ENCODE measurements around the gene ESR2.
"Not testable (repeated sequence)": the region's sequence is repeated elsewhere in the genome, so short reads cannot be mapped to it uniquely, and the experiment has no call there.

The ESR2 gene

DNA sequence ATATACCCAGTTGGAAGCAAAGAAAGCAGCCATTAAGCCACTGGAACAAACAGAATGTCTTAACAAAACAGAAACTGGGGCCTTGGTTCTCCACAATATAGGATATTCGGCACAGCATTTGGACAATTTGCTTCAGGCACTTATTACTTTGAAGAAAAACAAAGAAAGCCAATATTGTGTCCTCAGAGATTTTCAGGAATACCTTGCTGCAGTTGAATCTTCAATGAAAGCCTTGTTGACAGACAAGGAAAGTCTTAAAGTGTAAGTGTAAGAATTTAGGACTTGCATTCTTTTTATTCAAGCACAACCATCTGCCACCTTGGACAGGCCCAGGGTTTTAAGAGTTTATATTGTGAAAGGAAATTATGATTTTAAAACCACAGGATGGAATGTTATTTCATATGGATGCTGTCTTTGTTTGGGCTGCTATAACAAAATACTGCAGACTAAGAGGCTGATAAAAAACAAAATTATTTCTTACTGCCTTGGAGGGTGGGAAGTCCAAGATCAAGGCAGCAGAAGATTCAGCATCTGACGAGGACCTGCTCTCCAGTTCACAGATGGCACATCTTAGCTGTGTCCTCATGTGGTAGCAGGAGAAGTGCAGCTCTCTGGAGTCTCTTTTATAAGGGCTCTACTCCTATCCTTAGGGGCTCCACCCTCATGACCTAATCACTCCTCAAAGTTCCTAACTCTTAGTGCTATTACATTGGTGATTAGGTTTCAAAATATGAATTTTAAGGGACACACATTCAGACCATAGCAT, 244.4 kb downstream of the ESR2 start:
- Histone ChIP-seq H3K4me1 (ENCODE audit: low read depth, poor library complexity, severe bottlenecking) (no peaks in the 10 kb centered on the region), H2AFZ (ENCODE audit: low read depth) (no peak overlapping the region), H3K4me3 (IDR thresholded peaks at IDR 0.05; ENCODE audit: insufficient read depth, low read depth, low read length) (no peak overlapping the region), H3K27me3 (ENCODE audit: insufficient read depth, low read depth) (no peaks in the 10 kb centered on the region), H3K79me2 (ENCODE audit: insufficient read depth, low read depth) (no peaks in the 10 kb centered on the region), H3K27ac (no peak overlapping the region), H3K9ac (no peak overlapping the region), H3K4me2 (no peak overlapping the region), H3K36me3 (ENCODE audit: insufficient read depth) (no peaks in the 10 kb centered on the region), H4K20me1 (ENCODE audit: insufficient read depth) (no peaks in the 10 kb centered on the region)
- TF ChIP-seq, protein P1, sequence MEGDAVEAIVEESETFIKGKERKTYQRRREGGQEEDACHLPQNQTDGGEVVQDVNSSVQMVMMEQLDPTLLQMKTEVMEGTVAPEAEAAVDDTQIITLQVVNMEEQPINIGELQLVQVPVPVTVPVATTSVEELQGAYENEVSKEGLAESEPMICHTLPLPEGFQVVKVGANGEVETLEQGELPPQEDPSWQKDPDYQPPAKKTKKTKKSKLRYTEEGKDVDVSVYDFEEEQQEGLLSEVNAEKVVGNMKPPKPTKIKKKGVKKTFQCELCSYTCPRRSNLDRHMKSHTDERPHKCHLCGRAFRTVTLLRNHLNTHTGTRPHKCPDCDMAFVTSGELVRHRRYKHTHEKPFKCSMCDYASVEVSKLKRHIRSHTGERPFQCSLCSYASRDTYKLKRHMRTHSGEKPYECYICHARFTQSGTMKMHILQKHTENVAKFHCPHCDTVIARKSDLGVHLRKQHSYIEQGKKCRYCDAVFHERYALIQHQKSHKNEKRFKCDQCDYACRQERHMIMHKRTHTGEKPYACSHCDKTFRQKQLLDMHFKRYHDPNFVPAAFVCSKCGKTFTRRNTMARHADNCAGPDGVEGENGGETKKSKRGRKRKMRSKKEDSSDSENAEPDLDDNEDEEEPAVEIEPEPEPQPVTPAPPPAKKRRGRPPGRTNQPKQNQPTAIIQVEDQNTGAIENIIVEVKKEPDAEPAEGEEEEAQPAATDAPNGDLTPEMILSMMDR (conservative IDR thresholded peaks at IDR 0.05; ENCODE audit: low read depth, low read length): no peak

DNA sequence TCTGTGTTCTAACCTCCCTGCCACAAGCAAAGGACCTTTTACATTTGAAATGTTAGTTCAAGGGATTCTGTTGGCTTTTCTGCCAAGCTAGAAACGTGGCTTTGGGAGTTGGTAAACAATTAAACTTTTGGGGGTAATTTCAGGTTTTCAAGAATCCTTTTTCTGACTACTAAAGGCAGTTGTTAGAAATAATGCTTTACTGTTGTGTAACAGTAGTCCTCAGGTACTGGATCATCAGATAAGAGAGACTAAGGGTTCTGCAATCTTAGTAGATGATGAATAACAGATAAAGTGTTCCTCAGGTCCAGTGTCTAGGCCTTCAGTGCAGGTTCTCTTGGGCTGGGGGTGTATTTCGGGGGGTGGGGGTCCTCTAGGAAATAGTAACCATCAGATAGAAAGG, 249.1 kb downstream of the ESR2 start:
- Histone ChIP-seq H2AFZ (ENCODE audit: low read depth) (no peak overlapping the region), H3K4me3 (IDR thresholded peaks at IDR 0.05; ENCODE audit: insufficient read depth, low read depth, low read length) (no peak overlapping the region), H3K79me2 (ENCODE audit: insufficient read depth, low read depth) (no peaks in the 10 kb centered on the region), H3K4me1 (ENCODE audit: low read depth, poor library complexity, severe bottlenecking) (no peaks in the 10 kb centered on the region), H3K4me2 (no peak overlapping the region), H3K27me3 (ENCODE audit: insufficient read depth, low read depth) (no peaks in the 10 kb centered on the region), H3K36me3 (ENCODE audit: insufficient read depth) (no peaks in the 10 kb centered on the region), H3K9ac (no peak overlapping the region), H3K27ac (no peak overlapping the region), H4K20me1 (ENCODE audit: insufficient read depth) (no peaks in the 10 kb centered on the region)
- TF ChIP-seq, protein P1 (conservative IDR thresholded peaks at IDR 0.05; ENCODE audit: low read depth, low read length): no peak

DNA sequence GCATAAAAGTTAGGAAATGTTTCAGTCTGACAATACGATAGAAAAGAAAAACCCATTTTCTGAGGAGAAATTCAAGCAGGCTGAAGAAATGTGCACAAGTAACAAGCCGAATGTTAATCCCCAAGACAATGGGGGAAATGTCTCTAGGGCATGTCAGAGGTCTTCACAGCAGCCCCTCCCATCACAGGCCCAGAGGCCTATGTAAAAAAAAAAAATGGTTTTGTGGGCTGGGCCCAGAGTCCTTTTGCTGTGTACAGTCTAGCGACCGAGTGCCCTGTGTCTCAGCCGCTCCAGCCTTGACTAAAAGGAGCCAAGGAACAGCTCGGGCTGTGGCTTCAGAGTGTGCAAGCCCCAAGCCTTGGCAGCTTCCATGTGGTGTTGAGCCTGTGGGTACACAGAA, 250.9 kb downstream of the ESR2 start:
- H4K20me1 ChIP-seq (ENCODE audit: insufficient read depth); H2AFZ ChIP-seq (ENCODE audit: low read depth); H3K4me2 ChIP-seq; H3K36me3 ChIP-seq (ENCODE audit: insufficient read depth); H3K4me1 ChIP-seq (ENCODE audit: low read depth, poor library complexity, severe bottlenecking); H3K27ac ChIP-seq; H3K9ac ChIP-seq; H3K4me3 ChIP-seq (IDR thresholded peaks at IDR 0.05; ENCODE audit: insufficient read depth, low read depth, low read length); H3K27me3 ChIP-seq (ENCODE audit: insufficient read depth, low read depth); H3K79me2 ChIP-seq (ENCODE audit: insufficient read depth, low read depth): not testable (repeated sequence)

DNA sequence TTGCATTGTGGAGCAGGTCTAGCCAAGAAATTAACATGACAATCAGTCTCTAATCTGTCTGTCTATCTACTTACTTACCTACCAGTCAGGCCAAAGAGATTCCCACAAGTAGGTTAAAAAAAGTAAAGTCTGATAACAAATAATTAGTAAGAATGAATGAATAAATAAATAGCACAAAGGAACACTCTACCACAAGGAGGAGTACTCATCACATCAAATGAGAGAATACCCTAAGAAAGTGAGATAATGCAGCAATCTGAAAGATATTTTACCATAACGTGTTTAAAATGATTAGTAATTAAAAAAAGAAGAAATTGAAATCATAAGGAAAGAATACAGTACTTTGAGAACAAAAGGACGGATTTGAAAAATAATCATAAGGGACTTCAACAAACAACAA, 254.1 kb downstream of the ESR2 start:
- no peak overlapping the region for H2AFZ ChIP-seq (ENCODE audit: low read depth)
- H3K36me3 ChIP-seq (ENCODE audit: insufficient read depth): no peaks in the 10 kb centered on the region
- TF ChIP-seq, protein P1 (conservative IDR thresholded peaks at IDR 0.05; ENCODE audit: low read depth, low read length): no peak
- H3K4me1 ChIP-seq (ENCODE audit: low read depth, poor library complexity, severe bottlenecking): no peaks in the 10 kb centered on the region
- no peak overlapping the region for H3K9ac ChIP-seq
- H3K27me3 ChIP-seq (ENCODE audit: insufficient read depth, low read depth): no peaks in the 10 kb centered on the region
- H3K27ac ChIP-seq: no peak overlapping the region
- H4K20me1 ChIP-seq (ENCODE audit: insufficient read depth): no peaks in the 10 kb centered on the region
- H3K79me2 ChIP-seq (ENCODE audit: insufficient read depth, low read depth): no peaks in the 10 kb centered on the region
- H3K4me2 ChIP-seq: no peak overlapping the region
- no peak overlapping the region for H3K4me3 ChIP-seq (IDR thresholded peaks at IDR 0.05; ENCODE audit: insufficient read depth, low read depth, low read length)

DNA sequence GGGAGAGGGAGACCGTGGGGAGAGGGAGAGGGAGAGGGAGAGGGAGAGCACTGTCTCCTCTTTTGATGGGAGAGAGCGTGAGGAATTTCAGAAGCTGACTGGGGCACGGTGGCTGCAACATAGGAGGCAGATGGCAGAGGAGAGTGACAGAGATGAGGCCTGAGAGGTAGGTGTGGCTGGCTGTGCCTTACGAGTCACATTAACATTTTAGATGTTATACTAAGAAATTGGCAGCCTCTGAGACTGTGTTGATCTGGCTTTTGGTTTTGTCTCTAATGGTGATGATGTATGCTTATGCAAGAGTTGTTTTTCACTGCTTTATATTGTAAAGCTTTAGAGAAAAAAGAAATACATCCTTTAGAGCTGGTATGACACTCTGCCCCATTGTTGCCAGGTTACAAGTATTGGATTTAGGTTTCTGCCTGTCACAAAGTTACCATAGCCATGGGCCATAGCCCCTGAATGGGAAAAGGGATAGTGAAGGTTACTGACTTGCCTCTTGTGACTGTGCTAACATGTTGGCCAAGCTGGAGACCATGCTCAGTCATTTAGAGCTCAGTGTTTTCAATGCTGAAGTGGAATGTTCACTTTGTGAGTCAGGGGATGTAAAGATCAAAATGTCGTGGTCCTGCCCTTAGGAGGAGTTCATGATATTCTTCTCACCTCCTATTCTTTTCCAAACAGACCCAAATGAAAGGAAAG, 255.2 kb downstream of the ESR2 start:
- no peaks in the 10 kb centered on the region for H4K20me1 ChIP-seq (ENCODE audit: insufficient read depth)
- no peak overlapping the region for H3K4me3 ChIP-seq (IDR thresholded peaks at IDR 0.05; ENCODE audit: insufficient read depth, low read depth, low read length)
- TF ChIP-seq, protein P1 (conservative IDR thresholded peaks at IDR 0.05; ENCODE audit: low read depth, low read length): no peak
- no peak overlapping the region for H2AFZ ChIP-seq (ENCODE audit: low read depth)
- H3K9ac ChIP-seq: no peak overlapping the region
- no peaks in the 10 kb centered on the region for H3K36me3 ChIP-seq (ENCODE audit: insufficient read depth)
- H3K4me1 ChIP-seq (ENCODE audit: low read depth, poor library complexity, severe bottlenecking): no peaks in the 10 kb centered on the region
- H3K79me2 ChIP-seq (ENCODE audit: insufficient read depth, low read depth): no peaks in the 10 kb centered on the region
- no peak overlapping the region for H3K27ac ChIP-seq
- no peaks in the 10 kb centered on the region for H3K27me3 ChIP-seq (ENCODE audit: insufficient read depth, low read depth)
- no peak overlapping the region for H3K4me2 ChIP-seq

DNA sequence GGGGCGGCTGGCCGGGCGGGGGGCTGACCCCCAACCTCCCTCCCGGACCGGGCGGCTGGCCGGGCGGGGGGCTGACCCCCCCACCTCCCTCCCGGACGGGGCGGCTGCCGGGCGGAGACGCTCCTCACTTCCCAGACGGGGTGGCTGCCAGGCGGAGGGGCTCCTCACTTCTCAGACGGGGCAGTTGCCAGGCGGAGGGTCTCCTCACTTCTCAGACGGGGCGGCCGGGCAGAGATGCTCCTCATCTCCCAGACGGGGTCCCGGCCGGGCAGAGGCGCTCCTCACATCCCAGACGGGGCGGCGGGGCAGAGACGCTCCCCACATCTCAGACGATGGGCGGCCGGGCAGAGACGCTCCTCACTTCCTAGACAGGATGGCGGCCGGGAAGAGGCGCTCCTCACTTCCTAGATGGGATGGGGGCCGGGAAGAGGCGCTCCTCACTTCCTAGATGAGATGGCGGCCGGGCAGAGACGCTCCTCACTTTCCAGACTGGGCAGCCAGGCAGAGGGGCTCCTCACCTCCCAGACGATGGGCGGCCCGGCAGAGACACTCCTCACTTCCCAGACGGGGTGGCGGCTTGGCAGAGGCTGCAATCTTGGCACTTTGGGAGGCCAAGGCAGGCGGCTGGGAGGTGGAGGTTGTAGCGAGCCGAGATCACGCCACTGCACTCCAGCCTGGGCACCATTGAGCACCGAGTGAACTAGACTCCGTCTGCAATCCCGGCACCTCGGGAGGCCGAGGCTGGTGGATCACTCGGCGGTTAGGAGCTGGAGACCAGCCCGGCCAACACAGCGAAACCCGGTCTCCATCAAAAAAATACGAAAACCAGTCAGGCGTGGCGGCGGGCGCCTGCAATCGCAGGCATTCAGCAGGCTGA, 256.1 kb downstream of the ESR2 start:
- H3K4me2 ChIP-seq; H3K4me1 ChIP-seq (ENCODE audit: low read depth, poor library complexity, severe bottlenecking); H4K20me1 ChIP-seq (ENCODE audit: insufficient read depth); H3K27ac ChIP-seq; H3K79me2 ChIP-seq (ENCODE audit: insufficient read depth, low read depth); H3K4me3 ChIP-seq (IDR thresholded peaks at IDR 0.05; ENCODE audit: insufficient read depth, low read depth, low read length); H2AFZ ChIP-seq (ENCODE audit: low read depth); H3K27me3 ChIP-seq (ENCODE audit: insufficient read depth, low read depth); H3K36me3 ChIP-seq (ENCODE audit: insufficient read depth); H3K9ac ChIP-seq: not testable (repeated sequence)
